GM18873 (cell line): ENCODE data around the gene ZNF592.

Experiments
- ATAC-seq: cut with Tn5 transposase; IDR thresholded peaks from one replicate; pipeline ENCODE4 v1.9.1; 2021; ENCODE audit warnings: mild to moderate bottlenecking, moderate library complexity, moderate number of reproducible peaks; ENCODE audit not compliant: unreplicated experiment, low FRiP score

ZNF592 gene

DNA sequence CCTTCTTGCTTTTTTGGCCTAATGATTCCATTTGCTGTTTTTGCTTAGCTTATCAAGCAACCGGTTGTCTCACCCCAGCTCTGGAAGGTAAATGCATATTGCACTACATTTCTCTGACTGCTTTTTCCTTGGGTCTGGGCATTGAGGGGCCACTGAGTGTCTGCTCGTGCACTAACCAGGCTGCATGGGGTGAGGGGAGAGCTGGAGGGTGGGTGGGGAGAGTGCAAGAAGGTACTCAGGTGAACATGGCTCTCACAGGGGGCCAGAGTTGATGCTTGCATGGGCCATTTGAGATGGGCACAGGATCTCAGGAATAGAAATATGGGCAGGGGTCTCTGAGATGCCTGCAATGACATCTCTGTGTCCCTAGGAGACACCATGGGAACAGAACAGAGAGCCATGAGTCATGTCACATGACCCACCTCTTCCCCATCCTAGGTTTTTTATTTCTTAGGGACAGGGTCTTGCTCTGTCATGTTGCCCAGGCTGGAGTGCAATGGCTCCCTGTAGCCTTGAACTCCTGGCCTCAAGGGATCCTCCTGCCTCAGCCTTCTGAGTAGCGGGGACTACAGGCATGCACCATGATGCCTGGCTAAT lies 75.0 kb downstream of the ZNF592 start:
- no peak for ATAC-seq

DNA sequence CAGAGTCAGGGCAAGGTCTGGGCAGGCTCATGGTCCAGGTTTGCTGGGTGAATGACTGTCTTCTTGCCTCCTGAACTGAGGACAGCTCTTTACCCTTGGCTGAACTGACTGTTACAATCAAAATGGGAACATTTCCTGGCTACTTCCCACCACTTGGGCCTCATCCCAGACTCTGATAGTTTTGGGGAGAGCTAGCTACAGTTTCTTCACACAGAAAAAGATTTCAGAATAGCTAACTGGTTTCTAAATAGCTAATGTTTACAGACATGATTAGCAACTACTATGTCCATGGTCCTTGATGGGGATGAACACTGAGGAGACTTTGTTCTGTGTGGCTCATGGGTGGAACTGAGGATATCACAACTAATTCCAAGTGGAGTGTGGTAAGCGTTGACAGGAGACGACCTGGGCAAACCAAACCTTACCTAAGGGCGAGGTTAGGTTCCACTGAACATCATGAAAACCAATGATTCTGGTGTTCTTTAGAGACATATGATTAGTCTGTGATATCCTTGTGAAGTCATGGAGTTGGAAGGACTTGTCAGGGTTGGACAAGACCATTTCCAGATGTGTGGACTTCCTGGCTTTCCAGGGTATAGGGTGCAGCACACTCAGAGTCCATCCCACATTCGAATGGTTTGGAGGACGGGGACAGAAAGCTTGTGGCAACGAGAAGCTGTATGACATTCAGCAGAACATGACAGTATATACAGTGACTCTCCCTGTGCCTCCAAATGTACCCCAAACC lies 76.0 kb downstream of the ZNF592 start:
- ATAC-seq: no peak

GRCh38 chr15:84826369-84826823 lies 78.0 kb downstream of the ZNF592 start:
- no peak for ATAC-seq

DNA sequence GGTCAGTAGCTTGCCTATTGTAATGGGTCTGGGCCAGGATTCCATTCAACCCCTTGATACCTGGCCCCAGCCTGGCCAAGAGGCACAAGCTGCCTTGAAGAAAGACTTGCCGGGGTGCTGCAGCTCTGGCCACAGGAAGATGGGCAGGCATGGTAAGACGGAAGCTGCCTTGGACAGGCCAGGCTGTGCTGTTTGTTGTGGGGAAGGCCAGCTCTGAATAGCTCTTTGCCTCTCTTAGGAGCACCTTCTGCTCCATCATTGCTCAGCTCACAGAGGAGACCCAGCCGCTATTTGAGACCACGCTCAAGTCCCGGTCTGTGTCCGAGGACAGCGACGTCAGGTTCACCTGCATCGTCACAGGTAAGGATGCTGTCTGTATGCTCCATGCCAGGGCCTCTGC lies 78.9 kb downstream of the ZNF592 start:
- ATAC-seq: no peak

GRCh38 chr15:84828086-84828908 lies 79.9 kb downstream of the ZNF592 start:
- no peak for ATAC-seq

DNA sequence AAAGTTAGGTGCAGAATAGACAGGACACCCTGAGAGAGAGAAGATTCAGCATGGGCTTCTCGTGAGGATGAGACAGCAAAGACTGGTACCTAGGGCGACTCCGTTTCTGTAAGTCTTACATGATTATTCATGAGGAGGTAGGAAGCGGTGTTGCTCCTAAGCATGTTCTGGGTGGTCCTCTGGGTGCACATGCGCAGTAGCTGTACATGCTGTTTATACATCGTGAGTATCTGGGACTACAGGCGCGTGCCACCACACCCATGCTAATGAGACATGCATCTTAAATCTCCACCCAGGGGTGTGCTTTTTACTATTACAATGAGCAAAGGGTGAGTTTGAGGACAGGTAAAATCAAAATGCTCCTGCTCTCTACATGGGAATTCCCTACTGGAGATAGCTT lies 81.0 kb downstream of the ZNF592 start:
- no peak for ATAC-seq

GRCh38 chr15:84830036-84830435 lies 81.6 kb downstream of the ZNF592 start:
- no peak for ATAC-seq

- ATAC-seq: no peak
These were observed 82.6 kb downstream of the ZNF592 start for GRCh38 chr15:84831028-84831427.

DNA sequence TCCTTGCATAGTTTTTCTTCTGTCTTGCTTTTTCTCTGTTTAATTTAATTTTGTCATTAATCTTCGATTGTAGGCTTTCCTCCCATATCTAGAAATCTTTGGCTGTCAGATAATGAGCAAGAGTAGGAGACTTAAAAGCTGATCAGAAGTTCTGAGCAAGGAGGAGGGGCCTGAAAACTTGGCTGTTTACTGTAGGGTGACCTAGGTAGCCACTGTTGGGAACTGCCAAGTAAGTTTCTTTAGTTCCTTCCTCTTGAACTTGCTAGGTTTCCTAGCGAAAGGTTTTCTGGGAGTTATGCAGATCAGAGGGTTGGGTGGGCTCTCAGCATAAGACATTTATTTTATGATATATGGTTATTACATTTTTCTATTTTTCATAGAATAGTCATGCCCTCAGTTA lies 83.2 kb downstream of the ZNF592 start:
- no peak for ATAC-seq

- no peak for ATAC-seq
These were observed 84.2 kb downstream of the ZNF592 start for GRCh38 chr15:84832448-84833040.

DNA sequence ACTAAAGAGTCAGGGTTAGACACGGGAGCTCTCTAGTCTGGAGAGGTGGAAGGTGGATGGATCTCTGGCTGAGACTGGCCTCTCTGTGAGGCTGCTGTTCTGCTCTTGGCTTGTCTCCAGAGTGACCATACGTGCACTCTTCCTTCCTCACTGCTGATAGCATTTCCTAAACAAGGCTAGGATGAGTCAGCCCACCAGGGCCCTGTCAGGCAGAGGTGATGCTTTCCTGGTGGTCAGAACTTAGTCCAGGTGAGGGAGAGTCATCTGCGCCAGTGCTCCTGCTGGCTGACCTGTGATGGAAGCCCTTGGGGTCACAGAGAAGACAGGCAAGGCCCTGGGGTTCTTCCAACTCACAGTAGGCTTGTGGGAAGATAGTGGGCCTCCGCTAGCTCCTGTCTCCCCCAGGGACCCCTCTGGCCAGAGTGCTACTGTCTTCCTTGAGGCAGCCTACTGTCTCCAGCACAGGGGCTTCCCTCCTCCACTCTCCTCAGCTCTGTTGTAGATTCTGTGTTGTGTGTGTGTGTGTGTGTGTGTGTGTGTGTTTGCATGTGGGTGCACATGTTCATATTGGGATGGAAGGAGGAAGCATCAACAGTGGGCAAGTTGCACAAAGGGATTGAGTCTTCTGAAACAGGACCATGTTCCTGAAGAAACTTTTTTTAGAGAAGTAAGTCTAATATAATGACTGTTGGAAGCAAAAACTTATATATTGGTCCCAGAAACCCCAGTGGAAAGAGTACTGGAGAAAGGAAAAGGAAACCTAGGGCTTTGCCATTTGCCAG lies 85.2 kb downstream of the ZNF592 start:
- ATAC-seq: no peak

DNA sequence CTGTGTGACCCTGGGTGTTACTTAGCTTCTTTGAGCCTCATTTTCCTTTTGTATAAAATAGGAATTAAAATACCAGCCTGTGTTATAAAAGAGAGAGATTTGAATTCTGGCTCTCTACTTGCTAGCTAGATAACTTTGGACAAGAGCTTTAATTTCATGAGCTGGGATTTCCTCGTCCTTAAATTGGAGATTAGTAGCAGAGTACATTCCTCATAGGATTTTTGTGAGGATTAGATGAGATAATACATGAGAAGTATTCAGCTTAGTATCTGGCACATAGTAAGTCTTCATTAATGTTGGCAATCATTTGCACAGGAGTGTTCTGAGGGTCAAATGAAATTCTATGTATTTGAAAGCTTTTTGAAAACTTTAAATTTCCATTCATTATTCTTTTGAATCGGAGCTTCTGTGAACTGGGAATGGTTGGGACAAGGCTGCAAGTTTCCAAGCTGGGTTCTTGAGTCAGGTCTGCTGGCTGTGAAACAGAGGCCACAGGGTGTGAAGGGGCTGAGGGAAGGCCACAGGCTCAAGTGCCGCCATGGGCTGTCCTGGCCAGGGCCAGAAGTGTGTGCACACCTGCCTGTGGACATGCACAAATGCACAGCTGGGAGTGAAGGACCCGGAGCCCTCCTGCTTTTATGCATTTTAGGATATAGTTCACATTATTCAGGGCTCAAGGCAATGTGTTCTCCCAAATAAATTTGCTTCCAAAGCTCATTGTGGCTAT lies 86.0 kb downstream of the ZNF592 start:
- ATAC-seq: no peak

DNA sequence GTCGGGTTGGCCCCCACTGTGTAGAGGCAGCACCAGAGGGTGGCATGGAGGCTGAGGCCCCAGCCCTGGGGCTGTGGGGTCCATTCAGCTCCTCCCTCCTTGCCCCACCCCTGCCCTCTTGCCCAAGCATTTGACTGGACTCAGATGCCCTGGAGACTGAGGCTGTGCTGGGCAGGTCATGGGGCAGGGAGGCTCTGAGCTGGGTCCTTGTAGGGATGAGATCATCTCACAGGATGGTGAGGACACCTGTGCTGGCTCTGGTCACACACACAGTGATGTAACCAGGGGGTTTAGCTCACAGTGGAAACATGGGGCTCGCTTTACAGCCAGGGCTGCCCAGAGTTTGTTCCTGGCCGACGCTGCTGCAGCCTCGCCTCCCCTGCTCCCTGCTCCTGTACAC lies 86.6 kb downstream of the ZNF592 start:
- ATAC-seq: no peak

GRCh38 chr15:84835661-84836337 lies 87.4 kb downstream of the ZNF592 start:
- no peak for ATAC-seq

DNA sequence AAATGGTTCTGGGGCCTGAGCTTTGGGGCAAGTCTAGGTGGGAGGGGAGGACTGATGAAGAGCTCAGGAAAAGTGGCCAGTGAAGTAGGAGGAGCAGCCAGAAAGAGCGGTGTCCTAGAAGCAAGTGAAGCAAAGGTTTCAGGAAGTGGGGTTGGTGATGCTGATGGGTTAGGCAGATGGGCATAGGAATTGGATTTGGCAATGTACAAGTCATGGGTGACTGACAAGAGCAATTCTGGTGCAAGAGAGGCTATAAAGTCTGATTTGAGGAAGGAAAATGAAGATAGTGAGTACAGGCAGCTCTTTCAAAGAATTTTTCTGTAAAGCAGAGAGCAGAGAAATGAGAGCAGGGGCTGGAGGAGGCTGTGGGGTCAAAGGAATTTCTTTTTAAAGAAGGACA lies 88.5 kb downstream of the ZNF592 start:
- ATAC-seq: no peak

GRCh38 chr15:84839714-84840113 lies 91.3 kb downstream of the ZNF592 start:
- ATAC-seq: no peak

DNA sequence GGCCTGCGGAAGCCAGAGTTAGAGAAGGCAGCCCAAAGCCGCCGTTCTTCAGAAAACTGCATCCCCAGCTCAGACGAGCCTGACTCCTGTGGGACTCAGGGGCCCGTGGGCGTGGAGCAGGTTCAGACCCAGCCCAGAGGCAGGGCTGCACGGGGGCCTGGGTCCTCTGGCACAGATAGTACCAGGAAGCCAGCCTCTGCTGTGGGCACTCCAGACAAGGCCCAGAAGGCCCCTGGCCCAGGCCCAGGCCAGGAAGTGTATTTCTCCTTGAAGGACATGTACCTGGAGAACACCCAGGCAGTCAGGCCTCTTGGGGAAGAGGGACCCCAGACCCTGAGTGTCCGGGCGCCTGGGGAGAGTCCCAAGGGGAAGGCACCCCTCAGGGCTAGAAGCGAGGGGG lies 91.9 kb downstream of the ZNF592 start:
- no peak for ATAC-seq

GRCh38 chr15:84840741-84841429 lies 92.5 kb downstream of the ZNF592 start:
- no peak for ATAC-seq
